ENCODE measurements around the gene ZBTB26. TPM values are rescaled to one million over a fixed set of nuclear protein-coding genes. Genes with fewer than 3 reads are reported as not detected.

Gene ZBTB26
- total RNA-seq, 4 donors from 2014 or later, result 9.2 to 14.0 (median 10.8) TPM

DNA sequence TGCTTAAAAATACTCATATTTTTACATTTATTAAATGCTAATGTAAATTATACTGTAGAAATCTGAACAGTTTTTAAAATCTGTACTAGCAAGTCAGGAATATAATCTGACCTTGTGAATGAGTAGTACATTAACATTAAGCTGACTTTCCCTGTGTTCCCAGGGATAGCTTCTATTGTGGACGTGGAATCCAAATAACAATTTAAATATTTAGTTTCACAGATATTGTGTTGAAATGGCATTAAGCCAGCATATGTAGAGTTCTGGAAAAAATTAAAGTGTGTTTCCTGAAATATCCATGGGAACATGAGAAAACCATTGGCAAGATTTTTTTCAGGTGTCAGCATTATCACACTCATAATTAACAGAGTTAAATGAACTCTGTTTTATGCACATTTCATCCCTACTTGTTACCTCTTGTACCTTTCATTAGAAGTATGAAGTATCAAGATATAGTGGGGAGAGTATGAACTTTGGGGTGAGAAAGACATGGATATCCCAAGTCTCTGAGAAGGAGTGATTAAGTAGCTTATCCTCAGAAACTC, 15.2 kb upstream of the ZBTB26 start:
- 24 to 25% methylated on average over 1 of the region's 1 CpG for WGBS, 2 donors (ENCODE audit: low coverage in 1 of 2)
- no peaks in the 10 kb centered on the region for H3K27me3 ChIP-seq
- TF ChIP-seq POLR2AphosphoS5 (IDR thresholded peaks at IDR 0.05) (no peak), POLR2A (IDR thresholded peaks at IDR 0.05) (no peak), EP300 (IDR thresholded peaks at IDR 0.05) (no peak)
- TF ChIP-seq, protein P1, sequence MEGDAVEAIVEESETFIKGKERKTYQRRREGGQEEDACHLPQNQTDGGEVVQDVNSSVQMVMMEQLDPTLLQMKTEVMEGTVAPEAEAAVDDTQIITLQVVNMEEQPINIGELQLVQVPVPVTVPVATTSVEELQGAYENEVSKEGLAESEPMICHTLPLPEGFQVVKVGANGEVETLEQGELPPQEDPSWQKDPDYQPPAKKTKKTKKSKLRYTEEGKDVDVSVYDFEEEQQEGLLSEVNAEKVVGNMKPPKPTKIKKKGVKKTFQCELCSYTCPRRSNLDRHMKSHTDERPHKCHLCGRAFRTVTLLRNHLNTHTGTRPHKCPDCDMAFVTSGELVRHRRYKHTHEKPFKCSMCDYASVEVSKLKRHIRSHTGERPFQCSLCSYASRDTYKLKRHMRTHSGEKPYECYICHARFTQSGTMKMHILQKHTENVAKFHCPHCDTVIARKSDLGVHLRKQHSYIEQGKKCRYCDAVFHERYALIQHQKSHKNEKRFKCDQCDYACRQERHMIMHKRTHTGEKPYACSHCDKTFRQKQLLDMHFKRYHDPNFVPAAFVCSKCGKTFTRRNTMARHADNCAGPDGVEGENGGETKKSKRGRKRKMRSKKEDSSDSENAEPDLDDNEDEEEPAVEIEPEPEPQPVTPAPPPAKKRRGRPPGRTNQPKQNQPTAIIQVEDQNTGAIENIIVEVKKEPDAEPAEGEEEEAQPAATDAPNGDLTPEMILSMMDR (IDR thresholded peaks at IDR 0.05), result no peak
- H3K27ac ChIP-seq, result peak overlapping the region; percentile 56 to 96 (median 75)
- peaks cover 6 to 100% (median 14%) of the 10 kb centered on the region in 3 donors for H3K4me1 ChIP-seq
- ATAC-seq, result no peak
- no peak overlapping the region for H3K4me3 ChIP-seq
- H3K36me3 ChIP-seq, result no peaks in the 10 kb centered on the region
- H3K9me3 ChIP-seq, result no peaks in the 10 kb centered on the region

DNA sequence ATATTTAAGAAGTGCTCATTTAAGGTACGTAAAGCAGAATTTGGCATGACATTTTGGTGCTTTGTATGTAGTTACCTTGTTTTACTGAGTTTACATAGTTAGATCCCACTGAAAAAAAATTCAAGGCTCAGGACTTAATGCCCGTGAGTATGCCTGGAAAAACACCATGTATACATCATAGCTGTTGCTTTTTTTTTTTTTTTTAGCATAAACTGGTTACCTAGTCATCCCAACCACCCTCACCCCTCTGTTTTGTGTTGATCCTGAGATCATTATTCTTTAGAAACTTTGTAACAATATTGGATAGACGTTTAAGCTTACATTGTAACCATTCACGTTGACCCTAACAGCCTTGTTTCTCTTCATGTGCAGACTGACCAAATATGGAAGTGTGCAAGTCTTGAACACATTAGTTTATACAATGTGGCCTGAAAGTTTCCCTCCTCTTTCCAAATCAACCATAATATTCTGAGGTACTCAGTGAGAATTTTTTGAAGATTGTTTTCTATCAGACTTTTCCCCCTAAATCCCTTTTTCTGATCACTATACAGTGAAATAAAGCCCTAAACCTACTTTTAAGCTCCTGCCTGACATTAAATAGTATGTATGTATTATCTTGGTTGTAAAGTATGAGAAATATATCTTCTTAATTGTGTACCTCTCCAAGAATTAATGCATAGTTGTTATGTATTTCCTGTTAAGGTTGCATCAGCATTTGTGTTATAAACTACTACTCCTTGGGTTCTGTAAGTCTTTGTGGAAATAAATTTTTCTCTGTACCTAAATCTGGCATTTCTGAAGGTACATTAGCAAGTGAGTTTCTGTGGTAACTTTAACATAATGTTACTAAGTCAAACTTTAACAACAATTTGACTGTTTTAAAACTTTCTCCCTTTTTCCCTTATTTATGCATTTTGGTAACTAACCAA, 13.9 kb upstream of the ZBTB26 start:
- WGBS, 2 donors (ENCODE audit: low coverage in 1 of 2), result 34 to 43% methylated on average over 3 to 4 of the region's 4 CpGs
- Histone ChIP-seq H3K36me3 (no peaks in the 10 kb centered on the region), H3K4me1 (peaks cover 6 to 91% (median 12%) of the 10 kb centered on the region in 3 donors), H3K27me3 (no peaks in the 10 kb centered on the region), H3K9me3 (no peaks in the 10 kb centered on the region), H3K4me3 (no peak overlapping the region), H3K27ac (peak overlapping the region; percentile 56 to 96 (median 80))
- ATAC-seq, result no peak
- TF ChIP-seq, protein P1 (IDR thresholded peaks at IDR 0.05), result no peak
- TF ChIP-seq EP300 (IDR thresholded peaks at IDR 0.05) (no peak), POLR2A (IDR thresholded peaks at IDR 0.05) (no peak), POLR2AphosphoS5 (IDR thresholded peaks at IDR 0.05) (no peak)

DNA sequence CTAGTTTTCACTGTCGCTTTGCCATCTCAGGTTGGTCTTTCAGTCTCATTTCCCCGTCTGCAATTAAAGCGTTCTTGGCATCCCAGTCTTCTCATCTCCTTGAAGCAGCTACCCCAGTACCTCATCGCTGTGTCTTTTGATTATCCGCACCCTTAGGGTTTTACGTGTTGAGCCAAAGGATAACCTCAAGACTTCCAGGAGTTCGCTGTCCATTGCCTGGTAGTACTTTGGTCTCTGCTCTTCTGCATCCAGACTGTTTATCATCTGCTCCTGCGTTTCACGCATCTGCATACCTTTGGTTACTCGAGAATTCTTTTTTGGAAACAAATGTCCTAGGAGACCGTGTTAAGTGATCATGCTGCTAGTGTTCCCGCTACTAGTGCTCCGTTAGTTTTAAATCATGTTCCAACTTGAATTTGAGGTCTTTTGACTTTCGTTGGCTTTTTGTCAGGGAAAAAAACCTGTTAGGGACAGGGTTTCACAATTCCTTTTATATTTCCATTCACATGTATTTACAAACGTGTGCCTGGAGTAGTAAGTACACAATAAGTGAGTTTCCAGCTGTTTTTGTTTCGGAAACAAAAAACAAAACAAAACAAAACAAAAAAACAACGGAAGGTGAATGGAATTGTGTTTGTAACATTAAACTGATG, 10.4 kb upstream of the ZBTB26 start:
- ATAC-seq, result peak; percentile 9

DNA sequence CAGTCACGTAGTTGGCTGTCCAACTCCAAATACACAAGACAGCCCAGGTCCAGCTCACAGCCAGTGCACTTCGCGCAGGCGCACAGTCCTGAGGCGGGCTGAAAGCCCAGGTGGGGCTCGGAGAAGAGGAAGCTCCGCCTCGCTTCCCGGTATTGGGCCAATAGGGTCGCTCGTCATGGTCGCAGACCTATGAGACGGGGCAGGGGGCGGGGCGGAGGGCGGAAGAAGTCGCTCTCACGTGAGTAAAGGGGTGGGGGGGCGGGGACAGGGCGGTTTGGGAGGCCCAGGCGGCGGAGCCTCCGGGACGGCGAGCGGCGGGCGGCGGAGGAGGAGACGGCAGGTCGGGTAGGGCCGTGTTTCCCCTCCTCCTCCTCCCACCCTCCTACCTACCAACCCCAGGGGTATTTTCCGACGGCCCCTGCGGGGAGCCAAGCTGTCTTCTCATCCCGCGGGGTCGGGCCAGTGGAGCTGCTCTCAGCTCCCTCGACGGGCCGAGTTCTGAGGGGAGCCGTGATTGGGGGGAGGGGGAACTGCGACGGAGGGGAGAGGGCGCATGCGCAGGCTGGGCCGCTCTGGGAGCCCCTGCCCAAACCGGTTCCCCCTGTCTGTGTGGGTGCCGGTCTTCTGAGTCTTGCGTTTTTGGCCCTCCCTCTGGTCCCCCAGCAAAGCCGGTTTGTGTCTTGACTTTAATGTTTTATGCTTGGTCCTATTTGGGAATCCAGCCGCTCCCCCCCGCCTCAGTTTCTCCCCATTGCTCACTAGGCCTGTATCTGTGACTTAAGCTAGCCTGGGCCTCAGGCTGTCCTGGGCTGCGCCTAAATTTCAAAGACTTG, 9.7 kb upstream of the ZBTB26 start, which contains the start of gene RABGAP1:
Gene RABGAP1 (plus strand): TSS at position 272 of the 833 bp plus-strand sequence. CDS start 16,040 bp downstream, outside the sequence.
- TF ChIP-seq POLR2A (IDR thresholded peaks at IDR 0.05), result peak; percentile 79 to 82
- TF ChIP-seq, protein P1 (IDR thresholded peaks at IDR 0.05), result no peak
- TF ChIP-seq POLR2AphosphoS5 (IDR thresholded peaks at IDR 0.05), result peak; percentile 90
- TF ChIP-seq EP300 (IDR thresholded peaks at IDR 0.05), result no peak
- Histone ChIP-seq H3K9me3 (no peaks in the 10 kb centered on the region), H3K27ac (peak within 1 kb of the TSS; percentile 84 to 96 (median 94)), H3K36me3 (peaks cover 0 to 23% of the 10 kb centered on the region in 2 donors), H3K27me3 (no peaks in the 10 kb centered on the region), H3K4me1 (peaks cover 0 to 53% (median 2%) of the 10 kb centered on the region in 3 donors), H3K4me3 (peak within 1 kb of the TSS; percentile 79 to 86)
- 0% methylated on average over 3 to 12 of the region's 54 CpGs for WGBS, 2 donors (ENCODE audit: low coverage in 1 of 2)
- peak; percentile 99 for ATAC-seq

More for the DNA sequence above, 10.4 kb upstream of the ZBTB26 start:
- Histone ChIP-seq H3K9me3 (no peaks in the 10 kb centered on the region), H3K27me3 (no peaks in the 10 kb centered on the region), H3K4me1 (peaks cover 5 to 61% (median 6%) of the 10 kb centered on the region in 3 donors), H3K27ac (peak overlapping the region; percentile 84 to 96 (median 94)), H3K36me3 (peaks cover 0 to 17% of the 10 kb centered on the region in 2 donors), H3K4me3 (peak overlapping the region; percentile 79 to 86)
- 2 to 9% methylated on average over 17 of the region's 17 CpGs for WGBS, 2 donors (ENCODE audit: low coverage in 1 of 2)
- TF ChIP-seq POLR2AphosphoS5 (IDR thresholded peaks at IDR 0.05), result peak; percentile 44
- no peak for TF ChIP-seq EP300 (IDR thresholded peaks at IDR 0.05)
- TF ChIP-seq, protein P1 (IDR thresholded peaks at IDR 0.05), result no peak
- TF ChIP-seq POLR2A (IDR thresholded peaks at IDR 0.05), result no peak

Measured in gastroesophageal sphincter (tissue), 4 donors.